Measurements from ENCODE around the gene WDR75.
"Not testable (repeated sequence)": the region's sequence is repeated elsewhere in the genome, so short reads cannot be mapped to it uniquely, and the experiment has no call there.

The WDR75 gene

DNA sequence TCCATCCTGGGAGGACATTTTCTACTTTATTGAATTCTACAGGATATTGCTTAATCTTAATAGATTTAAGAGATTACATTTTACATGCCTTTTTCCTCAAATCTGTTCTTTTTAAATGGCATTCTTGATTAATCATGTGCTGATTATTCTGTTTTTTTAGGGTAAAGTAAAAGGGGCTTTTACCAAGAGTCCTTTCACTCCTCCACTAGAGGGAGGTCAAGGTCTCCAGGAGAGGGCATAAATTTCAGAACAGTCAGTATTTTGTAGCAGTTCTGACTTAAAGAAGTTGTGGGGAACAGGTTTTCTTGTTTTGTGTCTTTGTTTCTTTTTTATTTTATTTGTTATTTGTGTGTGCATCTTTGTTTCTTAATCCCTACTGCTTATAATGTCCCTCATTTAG, 25.4 kb downstream of the WDR75 start:
- H3K27ac Mint-ChIP-seq = no peak overlapping the region

DNA sequence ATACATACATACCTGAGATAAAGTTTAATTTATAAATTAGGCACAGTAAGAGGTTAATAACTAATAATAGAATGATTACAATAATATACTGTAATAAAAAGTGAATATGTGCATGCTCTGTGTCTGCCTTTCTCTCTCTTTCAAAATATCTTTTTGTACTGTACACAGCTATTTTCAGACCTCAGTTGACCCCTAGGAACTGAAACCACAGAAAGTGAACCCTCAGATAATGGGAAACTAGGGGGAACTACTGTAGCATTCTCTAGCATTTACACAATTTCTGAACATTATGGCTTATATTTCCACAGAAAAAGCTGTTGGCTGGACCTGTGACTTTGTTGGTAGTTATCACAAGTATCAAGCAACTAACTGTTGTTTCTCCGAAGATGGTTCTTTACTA, 25.9 kb downstream of the WDR75 start:
- no peak overlapping the region for H3K27ac Mint-ChIP-seq
- no peaks in the 10 kb centered on the region for H3K27me3 Mint-ChIP-seq (ENCODE audit: low read depth)
- H3K9me3 Mint-ChIP-seq = no peaks in the 10 kb centered on the region
- H3K4me3 Mint-ChIP-seq = no peak overlapping the region
- peaks cover 50% of the 10 kb centered on the region for H3K36me3 Mint-ChIP-seq (ENCODE audit: low read depth)
- H3K4me1 Mint-ChIP-seq (ENCODE audit: low read depth) = no peaks in the 10 kb centered on the region

More for the DNA sequence above, 25.4 kb downstream of the WDR75 start:
- Mint-ChIP-seq H3K27me3 (ENCODE audit: low read depth) (no peaks in the 10 kb centered on the region), H3K36me3 (ENCODE audit: low read depth) (peaks cover 45% of the 10 kb centered on the region), H3K9me3 (no peaks in the 10 kb centered on the region), H3K4me1 (ENCODE audit: low read depth) (no peaks in the 10 kb centered on the region), H3K4me3 (no peak overlapping the region)

DNA sequence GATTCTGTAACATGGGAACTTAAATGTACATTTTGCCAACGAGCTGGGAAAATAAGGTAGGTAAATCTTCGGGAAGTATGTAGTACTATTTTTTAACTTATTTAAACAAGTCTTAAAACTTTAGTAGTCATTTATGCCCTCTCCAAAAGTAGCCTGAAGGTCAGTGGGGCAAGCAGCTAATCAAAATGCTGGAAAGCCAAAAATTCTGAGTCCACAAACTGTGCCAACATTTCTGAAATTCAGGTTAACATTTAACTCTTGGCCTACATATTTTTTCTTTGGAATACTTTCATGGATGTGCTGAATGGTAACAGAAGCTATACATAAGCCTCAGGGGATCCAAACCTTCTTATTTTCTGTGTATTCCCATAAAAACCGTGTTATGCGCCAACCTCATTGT, 26.3 kb downstream of the WDR75 start:
- Mint-ChIP-seq H3K4me3 (no peak overlapping the region), H3K27ac (no peak overlapping the region), H3K4me1 (ENCODE audit: low read depth) (no peaks in the 10 kb centered on the region), H3K36me3 (ENCODE audit: low read depth) (peaks cover 51% of the 10 kb centered on the region), H3K9me3 (no peaks in the 10 kb centered on the region), H3K27me3 (ENCODE audit: low read depth) (no peaks in the 10 kb centered on the region)

DNA sequence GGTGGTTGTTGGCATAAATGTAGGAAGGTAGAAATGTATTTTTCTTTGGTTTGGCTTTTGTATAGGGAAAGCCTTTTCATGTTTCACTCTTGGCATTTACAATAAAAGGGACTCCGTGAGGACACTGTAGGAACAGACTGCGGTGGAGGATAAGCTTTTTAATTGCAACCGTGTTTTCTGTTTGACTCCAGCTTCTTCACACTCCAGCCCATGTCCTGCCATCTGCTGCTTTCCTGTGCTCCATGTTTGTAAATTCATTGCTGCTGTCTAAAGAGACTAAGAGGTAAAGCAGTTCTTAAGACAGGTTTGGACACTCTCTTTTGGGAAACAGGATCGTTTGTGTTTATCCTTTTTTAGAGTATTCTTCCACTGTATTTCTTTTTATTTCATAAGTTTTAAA, 33.3 kb downstream of the WDR75 start:
- Mint-ChIP-seq H3K27me3 (ENCODE audit: low read depth) (no peaks in the 10 kb centered on the region), H3K36me3 (ENCODE audit: low read depth) (peaks cover 35% of the 10 kb centered on the region), H3K4me3 (no peak overlapping the region), H3K27ac (no peak overlapping the region), H3K4me1 (ENCODE audit: low read depth) (no peaks in the 10 kb centered on the region), H3K9me3 (no peaks in the 10 kb centered on the region)

DNA sequence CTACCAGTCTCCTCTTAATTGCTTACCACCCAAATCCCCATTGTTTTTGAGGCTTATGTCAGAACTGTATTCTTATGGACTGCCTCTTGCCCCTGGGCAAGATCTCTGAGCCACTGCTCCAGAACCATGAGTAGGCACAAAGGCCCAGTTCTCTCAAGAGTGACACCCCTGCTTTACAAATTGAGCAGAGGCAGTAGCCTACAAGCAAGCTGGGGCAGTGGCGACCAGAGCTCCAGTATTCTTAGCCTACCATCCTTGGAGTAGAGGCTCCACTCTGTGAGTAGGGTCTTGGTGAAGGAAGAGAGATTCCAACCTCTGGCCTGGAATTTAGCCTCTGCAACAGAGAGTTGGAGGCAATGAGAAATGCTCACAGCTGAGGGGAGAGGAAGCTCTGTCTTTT, 36.5 kb downstream of the WDR75 start:
- Mint-ChIP-seq H3K27ac (no peak overlapping the region), H3K36me3 (ENCODE audit: low read depth) (peaks cover 16% of the 10 kb centered on the region), H3K27me3 (ENCODE audit: low read depth) (no peaks in the 10 kb centered on the region), H3K4me3 (no peak overlapping the region), H3K9me3 (no peaks in the 10 kb centered on the region), H3K4me1 (ENCODE audit: low read depth) (no peaks in the 10 kb centered on the region)

DNA sequence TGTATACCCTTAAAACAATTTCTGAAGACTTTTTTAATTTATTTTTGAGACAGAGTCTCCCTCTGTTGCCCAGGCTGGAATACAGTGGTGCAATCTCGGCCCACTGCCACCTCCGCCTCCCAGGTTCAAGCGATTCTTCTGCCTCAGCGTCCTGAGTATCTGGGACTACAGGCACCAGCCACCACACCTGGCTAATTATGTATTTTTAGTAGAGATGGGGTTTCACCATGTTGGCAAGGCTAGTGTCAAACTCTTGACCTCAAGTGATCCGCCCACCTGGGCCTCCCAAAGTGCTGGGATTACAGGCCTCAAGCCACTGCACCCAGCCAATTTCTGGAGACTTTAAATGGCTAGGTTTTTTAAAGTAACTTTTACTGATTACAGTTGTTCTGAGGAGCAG, 37.0 kb downstream of the WDR75 start:
- not testable (repeated sequence) for H3K9me3 Mint-ChIP-seq; H3K4me3 Mint-ChIP-seq; H3K27me3 Mint-ChIP-seq (ENCODE audit: low read depth); H3K27ac Mint-ChIP-seq; H3K4me1 Mint-ChIP-seq (ENCODE audit: low read depth)
- peaks cover 16% of the 10 kb centered on the region for H3K36me3 Mint-ChIP-seq (ENCODE audit: low read depth)

DNA sequence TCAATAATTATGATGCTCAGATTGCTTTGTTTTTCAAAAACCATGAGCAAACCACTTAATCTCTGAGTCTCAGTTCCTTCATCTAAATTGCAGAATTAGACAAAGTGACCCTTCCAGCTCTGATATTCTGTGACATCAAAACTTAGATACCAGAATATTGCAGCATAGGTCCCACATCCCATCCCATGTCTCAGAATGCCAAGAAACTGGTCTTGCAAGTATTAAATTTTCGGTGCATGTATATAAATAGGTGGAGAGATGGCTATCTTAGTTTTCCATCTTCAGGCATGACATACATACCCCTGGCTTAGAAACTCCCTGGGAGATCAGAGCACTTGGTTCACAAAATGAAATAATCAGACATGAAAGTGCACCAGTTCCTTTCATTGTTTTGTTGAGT, 39.8 kb downstream of the WDR75 start:
- peaks cover 3% of the 10 kb centered on the region for H3K36me3 Mint-ChIP-seq (ENCODE audit: low read depth)
- H3K4me1 Mint-ChIP-seq (ENCODE audit: low read depth) = no peaks in the 10 kb centered on the region
- no peaks in the 10 kb centered on the region for H3K27me3 Mint-ChIP-seq (ENCODE audit: low read depth)
- no peak overlapping the region for H3K27ac Mint-ChIP-seq
- H3K4me3 Mint-ChIP-seq = no peak overlapping the region
- H3K9me3 Mint-ChIP-seq = no peaks in the 10 kb centered on the region

DNA sequence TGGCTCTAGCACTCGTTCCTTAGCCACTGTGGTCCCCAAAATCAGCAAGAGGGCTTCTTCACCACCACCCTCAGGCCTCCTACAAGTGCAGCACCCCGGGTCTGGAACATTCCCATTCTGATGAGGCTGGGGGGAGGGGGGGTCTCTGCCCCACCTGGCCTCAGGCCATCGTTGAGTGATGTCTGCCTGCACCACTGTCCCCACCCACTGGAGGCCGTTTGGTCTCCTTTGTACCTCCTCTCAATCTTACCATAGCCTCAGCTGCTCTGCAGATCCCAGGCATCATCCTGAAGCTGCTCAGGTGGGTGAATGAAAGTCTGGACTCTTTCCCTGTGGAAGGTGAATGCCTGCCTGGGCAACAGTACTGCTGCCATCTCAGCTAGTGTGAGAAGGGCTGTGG, 42.3 kb downstream of the WDR75 start:
- no peak overlapping the region for H3K27ac Mint-ChIP-seq

DNA sequence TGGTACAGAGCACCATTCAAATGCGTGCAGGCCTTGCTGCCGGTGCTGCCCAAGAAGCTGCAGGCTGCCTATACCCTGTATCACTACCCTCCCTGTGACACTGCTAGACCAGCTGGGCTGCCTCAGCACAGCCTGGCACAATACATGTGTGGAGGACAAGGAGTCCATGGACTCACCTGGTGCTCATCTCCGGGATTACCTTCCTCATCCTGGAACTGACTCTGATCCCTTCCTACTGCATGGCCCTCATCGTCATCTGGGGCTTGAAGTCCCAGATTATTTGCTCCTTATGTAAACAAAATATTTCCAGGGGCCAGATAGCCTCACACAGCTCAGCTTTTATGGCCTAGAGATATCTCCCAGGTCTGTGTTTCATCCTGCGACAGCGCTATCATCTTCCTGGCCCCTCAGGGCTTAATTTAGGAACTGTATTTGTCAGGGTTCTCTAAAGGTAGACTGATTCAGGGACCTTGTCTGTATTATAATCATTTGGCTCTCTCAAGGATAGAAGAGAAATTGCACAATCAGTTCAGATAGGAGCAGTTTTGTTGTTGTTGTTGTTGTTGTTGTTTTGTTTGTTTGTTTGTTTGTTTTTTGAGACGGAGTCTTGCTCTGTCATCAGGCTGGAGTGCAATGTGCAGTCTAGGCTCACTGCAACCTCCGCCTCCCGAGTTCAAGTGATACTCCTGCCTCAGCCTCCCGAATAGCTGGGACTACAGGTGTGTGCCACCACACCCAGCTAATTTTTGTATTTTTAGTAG, 42.9 kb downstream of the WDR75 start:
- no peaks in the 10 kb centered on the region for H3K36me3 Mint-ChIP-seq (ENCODE audit: low read depth)
- no peaks in the 10 kb centered on the region for H3K4me1 Mint-ChIP-seq (ENCODE audit: low read depth)
- H3K4me3 Mint-ChIP-seq = no peak overlapping the region
- H3K27ac Mint-ChIP-seq = no peak overlapping the region
- peaks cover 6% of the 10 kb centered on the region for H3K27me3 Mint-ChIP-seq (ENCODE audit: low read depth)
- H3K9me3 Mint-ChIP-seq = no peaks in the 10 kb centered on the region

More for the DNA sequence above, 42.3 kb downstream of the WDR75 start:
- no peak overlapping the region for H3K4me3 Mint-ChIP-seq
- no peaks in the 10 kb centered on the region for H3K4me1 Mint-ChIP-seq (ENCODE audit: low read depth)
- H3K9me3 Mint-ChIP-seq = no peaks in the 10 kb centered on the region
- H3K36me3 Mint-ChIP-seq (ENCODE audit: low read depth) = no peaks in the 10 kb centered on the region
- peaks cover 6% of the 10 kb centered on the region for H3K27me3 Mint-ChIP-seq (ENCODE audit: low read depth)

DNA sequence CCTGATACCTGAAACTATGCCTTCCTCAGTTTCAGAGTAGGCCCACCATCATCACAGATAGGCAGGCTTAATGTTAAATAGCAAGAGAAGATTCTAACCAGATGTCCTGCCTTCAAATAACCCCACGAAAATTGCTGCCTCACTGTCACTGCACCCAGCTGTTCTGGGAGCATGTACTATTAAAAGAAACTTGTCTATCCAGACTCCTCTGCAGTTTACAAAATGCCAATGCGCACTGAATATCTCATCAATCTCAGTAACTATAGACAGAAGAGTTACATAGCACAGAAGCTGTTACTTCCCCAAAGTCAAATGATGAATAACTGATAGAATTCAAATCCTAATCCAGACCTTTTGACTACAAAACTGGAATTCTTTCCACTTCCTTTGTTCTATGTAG, 43.9 kb downstream of the WDR75 start:
- H3K4me1 Mint-ChIP-seq (ENCODE audit: low read depth) = no peaks in the 10 kb centered on the region
- peaks cover 6% of the 10 kb centered on the region for H3K27me3 Mint-ChIP-seq (ENCODE audit: low read depth)
- no peaks in the 10 kb centered on the region for H3K9me3 Mint-ChIP-seq
- no peak overlapping the region for H3K27ac Mint-ChIP-seq
- no peak overlapping the region for H3K4me3 Mint-ChIP-seq
- H3K36me3 Mint-ChIP-seq (ENCODE audit: low read depth) = no peaks in the 10 kb centered on the region

DNA sequence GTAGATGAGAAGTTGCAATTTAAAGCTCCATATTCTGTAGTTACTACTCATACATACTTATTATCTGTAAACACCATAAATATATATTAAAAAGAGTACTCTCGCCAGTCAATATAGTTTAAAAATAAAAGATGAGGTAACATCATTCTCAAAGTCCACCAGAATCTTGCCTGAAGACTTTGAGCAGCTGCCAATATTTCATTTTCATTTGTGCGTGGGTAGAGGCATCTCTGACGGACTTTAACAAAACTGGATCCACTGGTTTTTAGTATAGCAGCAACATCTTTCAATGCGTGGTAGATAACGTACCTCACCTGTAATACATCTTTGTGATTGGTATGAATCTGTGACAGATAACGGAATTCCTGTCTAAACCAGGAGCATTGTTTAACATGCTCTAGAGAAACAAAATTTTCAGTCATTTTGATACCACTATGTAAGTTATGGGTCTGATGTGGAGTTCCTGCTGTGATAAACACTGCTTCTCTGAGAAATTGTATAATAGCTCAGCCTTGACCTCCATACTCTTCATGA, 45.0 kb downstream of the WDR75 start:
- no peaks in the 10 kb centered on the region for H3K4me1 Mint-ChIP-seq (ENCODE audit: low read depth)
- no peak overlapping the region for H3K27ac Mint-ChIP-seq
- no peak overlapping the region for H3K4me3 Mint-ChIP-seq
- no peaks in the 10 kb centered on the region for H3K36me3 Mint-ChIP-seq (ENCODE audit: low read depth)
- peaks cover 6% of the 10 kb centered on the region for H3K27me3 Mint-ChIP-seq (ENCODE audit: low read depth)
- no peaks in the 10 kb centered on the region for H3K9me3 Mint-ChIP-seq

DNA sequence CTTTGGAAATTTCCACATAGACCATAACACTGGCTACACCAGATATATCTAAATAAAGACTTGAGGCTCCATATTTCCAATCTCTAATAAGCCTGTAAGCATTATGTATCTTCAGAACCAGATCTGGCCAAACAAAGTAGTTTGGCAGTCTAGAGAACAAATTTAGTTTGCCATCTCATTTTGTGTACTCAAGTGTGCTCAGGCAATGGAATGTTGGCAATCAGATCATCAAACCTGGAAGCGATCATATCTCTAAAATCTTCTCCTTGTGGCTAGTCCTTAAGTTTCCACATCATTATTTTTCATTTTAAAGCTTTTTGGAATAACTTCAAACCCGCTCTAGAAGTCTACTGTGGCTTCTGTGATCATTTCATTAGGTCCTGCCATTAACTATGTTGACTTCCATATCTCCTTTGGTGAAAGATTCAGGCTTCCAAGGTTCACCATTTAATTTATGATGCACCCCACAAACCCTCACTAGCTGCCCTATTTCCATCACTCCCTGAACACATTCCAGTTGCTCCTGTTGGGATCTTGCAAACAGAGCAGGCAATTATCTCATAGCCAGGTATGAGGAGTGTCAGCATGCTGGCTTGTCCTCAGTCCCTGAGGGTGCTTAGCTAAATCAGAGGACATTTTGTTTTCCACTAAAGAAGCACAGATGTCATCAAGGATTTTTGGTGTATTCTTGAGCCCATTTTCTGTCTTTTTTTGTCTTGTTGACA, 46.2 kb downstream of the WDR75 start:
- H3K9me3 Mint-ChIP-seq = no peaks in the 10 kb centered on the region
- peaks cover 6% of the 10 kb centered on the region for H3K27me3 Mint-ChIP-seq (ENCODE audit: low read depth)
- no peak overlapping the region for H3K4me3 Mint-ChIP-seq
- H3K4me1 Mint-ChIP-seq (ENCODE audit: low read depth) = no peaks in the 10 kb centered on the region
- H3K36me3 Mint-ChIP-seq (ENCODE audit: low read depth) = no peaks in the 10 kb centered on the region
- H3K27ac Mint-ChIP-seq = no peak overlapping the region

DNA sequence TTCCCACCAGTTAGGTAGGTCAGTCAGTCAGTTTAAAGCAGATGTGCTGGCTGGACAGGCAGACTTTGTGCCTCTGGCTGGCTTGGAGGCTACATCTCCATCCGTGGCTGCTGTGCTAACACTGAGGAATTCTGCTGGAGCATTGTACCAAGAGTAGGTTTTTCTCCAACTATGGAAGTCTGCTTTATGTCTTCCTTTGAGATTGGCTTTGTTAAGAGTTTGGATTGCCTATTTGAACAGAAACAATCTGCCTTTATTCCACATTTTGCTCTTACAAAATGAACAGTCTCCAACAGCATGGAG, 46.7 kb downstream of the WDR75 start:
- no peak overlapping the region for H3K4me3 Mint-ChIP-seq
- no peaks in the 10 kb centered on the region for H3K4me1 Mint-ChIP-seq (ENCODE audit: low read depth)
- H3K9me3 Mint-ChIP-seq = no peaks in the 10 kb centered on the region
- peaks cover 6% of the 10 kb centered on the region for H3K27me3 Mint-ChIP-seq (ENCODE audit: low read depth)
- H3K27ac Mint-ChIP-seq = no peak overlapping the region
- H3K36me3 Mint-ChIP-seq (ENCODE audit: low read depth) = no peaks in the 10 kb centered on the region

DNA sequence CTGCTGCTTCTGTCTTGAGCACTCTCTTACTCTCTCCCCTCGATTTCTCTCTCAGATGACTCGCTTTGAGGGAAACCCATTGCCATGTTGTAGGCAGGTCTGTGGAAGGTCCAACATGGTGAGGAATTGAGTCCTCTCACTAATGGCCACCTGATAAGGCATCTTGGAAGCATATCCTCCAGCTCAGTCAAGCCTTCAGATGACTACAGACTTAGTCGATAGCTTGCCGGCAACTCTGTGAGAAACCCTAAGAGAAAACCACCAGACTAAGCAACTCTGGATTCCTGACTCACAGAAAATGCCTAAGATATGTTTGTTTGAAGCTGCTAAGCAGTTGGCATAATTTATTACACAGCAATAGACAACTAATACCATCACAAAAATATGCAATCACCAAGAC, 51.2 kb downstream of the WDR75 start:
- H3K4me1 Mint-ChIP-seq (ENCODE audit: low read depth) = no peaks in the 10 kb centered on the region
- H3K27ac Mint-ChIP-seq = no peak overlapping the region
- no peaks in the 10 kb centered on the region for H3K36me3 Mint-ChIP-seq (ENCODE audit: low read depth)
- H3K4me3 Mint-ChIP-seq = no peak overlapping the region
- H3K27me3 Mint-ChIP-seq (ENCODE audit: low read depth) = peaks cover 6% of the 10 kb centered on the region
- peaks cover 6% of the 10 kb centered on the region for H3K9me3 Mint-ChIP-seq

DNA sequence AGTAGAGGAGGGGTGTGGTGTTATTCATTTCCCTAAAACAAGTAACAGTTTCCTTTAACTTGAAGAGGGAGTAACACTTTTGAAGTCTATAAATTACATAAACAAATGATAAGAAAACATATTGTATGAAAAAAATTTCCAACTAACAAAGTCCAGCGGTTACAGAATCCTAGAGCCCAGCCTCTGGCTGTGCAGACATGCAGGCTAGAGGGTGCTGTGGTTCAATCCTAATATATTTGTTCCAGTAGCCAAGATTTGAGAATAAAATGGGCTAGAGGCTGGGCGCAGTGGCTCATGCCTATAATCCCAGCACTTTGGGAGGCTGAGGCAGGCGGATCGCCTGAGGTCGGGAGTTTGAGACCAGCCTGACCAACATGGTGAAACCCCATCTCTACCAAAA, 56.9 kb downstream of the WDR75 start:
- Mint-ChIP-seq H3K27ac (no peak overlapping the region), H3K4me1 (ENCODE audit: low read depth) (no peaks in the 10 kb centered on the region), H3K27me3 (ENCODE audit: low read depth) (no peaks in the 10 kb centered on the region), H3K9me3 (peaks cover 6% of the 10 kb centered on the region), H3K36me3 (ENCODE audit: low read depth) (no peaks in the 10 kb centered on the region), H3K4me3 (no peak overlapping the region)
